ENCODE data around the gene MMD.

MMD gene

GRCh38 chr17:55454906-55455474, 33.4 kb upstream of the MMD start:
- H3K9me3 ChIP-seq (ENCODE audit: insufficient read depth, low read depth, low read length), result no peaks in the 10 kb centered on the region
- H3K9me2 ChIP-seq (replicated peaks; ENCODE audit: low read depth, low read length), result no peaks in the 10 kb centered on the region
- H3K4me2 ChIP-seq (ENCODE audit: low read depth, low read length, poor library complexity, severe bottlenecking), result no peak overlapping the region
- peaks cover 28% of the 10 kb centered on the region for H3K4me1 ChIP-seq (ENCODE audit: insufficient read depth, low read length, poor library complexity, severe bottlenecking)
- H2AFZ ChIP-seq (ENCODE audit: low read length), result no peak overlapping the region
- no peaks in the 10 kb centered on the region for H4K20me1 ChIP-seq (ENCODE audit: insufficient read depth, low read length, poor library complexity, severe bottlenecking)
- H3K27me3 ChIP-seq (ENCODE audit: insufficient read depth, low read length, poor library complexity, severe bottlenecking), result no peaks in the 10 kb centered on the region
- H3K79me2 ChIP-seq (ENCODE audit: insufficient read depth, low read length), result no peaks in the 10 kb centered on the region
- H3K9ac ChIP-seq (ENCODE audit: low read depth, low read length, poor library complexity, severe bottlenecking), result no peak overlapping the region
- no peaks in the 10 kb centered on the region for H3K36me3 ChIP-seq (ENCODE audit: insufficient read depth, low read length)
- TF ChIP-seq, protein P1, sequence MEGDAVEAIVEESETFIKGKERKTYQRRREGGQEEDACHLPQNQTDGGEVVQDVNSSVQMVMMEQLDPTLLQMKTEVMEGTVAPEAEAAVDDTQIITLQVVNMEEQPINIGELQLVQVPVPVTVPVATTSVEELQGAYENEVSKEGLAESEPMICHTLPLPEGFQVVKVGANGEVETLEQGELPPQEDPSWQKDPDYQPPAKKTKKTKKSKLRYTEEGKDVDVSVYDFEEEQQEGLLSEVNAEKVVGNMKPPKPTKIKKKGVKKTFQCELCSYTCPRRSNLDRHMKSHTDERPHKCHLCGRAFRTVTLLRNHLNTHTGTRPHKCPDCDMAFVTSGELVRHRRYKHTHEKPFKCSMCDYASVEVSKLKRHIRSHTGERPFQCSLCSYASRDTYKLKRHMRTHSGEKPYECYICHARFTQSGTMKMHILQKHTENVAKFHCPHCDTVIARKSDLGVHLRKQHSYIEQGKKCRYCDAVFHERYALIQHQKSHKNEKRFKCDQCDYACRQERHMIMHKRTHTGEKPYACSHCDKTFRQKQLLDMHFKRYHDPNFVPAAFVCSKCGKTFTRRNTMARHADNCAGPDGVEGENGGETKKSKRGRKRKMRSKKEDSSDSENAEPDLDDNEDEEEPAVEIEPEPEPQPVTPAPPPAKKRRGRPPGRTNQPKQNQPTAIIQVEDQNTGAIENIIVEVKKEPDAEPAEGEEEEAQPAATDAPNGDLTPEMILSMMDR (conservative IDR thresholded peaks at IDR 0.05; ENCODE audit: low read length), result no peak
- no peak overlapping the region for H3K4me3 ChIP-seq (ENCODE audit: low read length, poor library complexity, severe bottlenecking)
- peaks cover 3% of the 10 kb centered on the region; the same call in 1 of the 2 replicates for H3F3A ChIP-seq (ENCODE audit: low read depth)

GRCh38 chr17:55453839-55454557, 32.4 kb upstream of the MMD start:
- H3K9me3 ChIP-seq (ENCODE audit: insufficient read depth, low read depth, low read length), result no peaks in the 10 kb centered on the region
- H3K4me2 ChIP-seq (ENCODE audit: low read depth, low read length, poor library complexity, severe bottlenecking), result no peak overlapping the region
- H4K20me1 ChIP-seq (ENCODE audit: insufficient read depth, low read length, poor library complexity, severe bottlenecking), result no peaks in the 10 kb centered on the region
- no peak overlapping the region for H2AFZ ChIP-seq (ENCODE audit: low read length)
- H3K79me2 ChIP-seq (ENCODE audit: insufficient read depth, low read length), result no peaks in the 10 kb centered on the region
- H3K36me3 ChIP-seq (ENCODE audit: insufficient read depth, low read length), result no peaks in the 10 kb centered on the region
- peaks cover 29% of the 10 kb centered on the region for H3K4me1 ChIP-seq (ENCODE audit: insufficient read depth, low read length, poor library complexity, severe bottlenecking)
- H3K4me3 ChIP-seq (ENCODE audit: low read length, poor library complexity, severe bottlenecking), result no peak overlapping the region
- peaks cover 3% of the 10 kb centered on the region; the same call in 1 of the 2 replicates for H3F3A ChIP-seq (ENCODE audit: low read depth)
- no peaks in the 10 kb centered on the region for H3K27me3 ChIP-seq (ENCODE audit: insufficient read depth, low read length, poor library complexity, severe bottlenecking)
- H3K9me2 ChIP-seq (replicated peaks; ENCODE audit: low read depth, low read length), result no peaks in the 10 kb centered on the region
- H3K9ac ChIP-seq (ENCODE audit: low read depth, low read length, poor library complexity, severe bottlenecking), result no peak overlapping the region
- TF ChIP-seq, protein P1 (conservative IDR thresholded peaks at IDR 0.05; ENCODE audit: low read length), result no peak
- no peak for TF ChIP-seq EZH2phosphoT487 (IDR thresholded peaks at IDR 0.05; ENCODE audit: borderline replicate concordance)

GRCh38 chr17:55452139-55452790, 30.6 kb upstream of the MMD start:
- Histone ChIP-seq H4K20me1 (ENCODE audit: insufficient read depth, low read length, poor library complexity, severe bottlenecking) (no peaks in the 10 kb centered on the region), H3K9ac (ENCODE audit: low read depth, low read length, poor library complexity, severe bottlenecking) (no peak overlapping the region), H3K9me3 (ENCODE audit: insufficient read depth, low read depth, low read length) (no peaks in the 10 kb centered on the region), H3K27me3 (ENCODE audit: insufficient read depth, low read length, poor library complexity, severe bottlenecking) (no peaks in the 10 kb centered on the region), H3K79me2 (ENCODE audit: insufficient read depth, low read length) (no peaks in the 10 kb centered on the region), H2AFZ (ENCODE audit: low read length) (no peak overlapping the region), H3F3A (ENCODE audit: low read depth) (peaks cover 3% of the 10 kb centered on the region; the same call in 1 of the 2 replicates), H3K9me2 (replicated peaks; ENCODE audit: low read depth, low read length) (no peaks in the 10 kb centered on the region), H3K4me1 (ENCODE audit: insufficient read depth, low read length, poor library complexity, severe bottlenecking) (peaks cover 32% of the 10 kb centered on the region), H3K4me3 (ENCODE audit: low read length, poor library complexity, severe bottlenecking) (no peak overlapping the region), H3K36me3 (ENCODE audit: insufficient read depth, low read length) (no peaks in the 10 kb centered on the region), H3K4me2 (ENCODE audit: low read depth, low read length, poor library complexity, severe bottlenecking) (peak overlapping the region; percentile 17)
- TF ChIP-seq, protein P1 (conservative IDR thresholded peaks at IDR 0.05; ENCODE audit: low read length), result no peak
- TF ChIP-seq EZH2phosphoT487 (IDR thresholded peaks at IDR 0.05; ENCODE audit: borderline replicate concordance), result no peak

All from Loucy (cell line).